SW 1271 (cell line): ENCODE data around the gene MACROD2.

Source experiments
- DNase-seq, 2 experiments: peaks; one replicate each; lab custom pipeline; 2025; lab: John Stamatoyannopoulos, UW

MACROD2 gene

DNA sequence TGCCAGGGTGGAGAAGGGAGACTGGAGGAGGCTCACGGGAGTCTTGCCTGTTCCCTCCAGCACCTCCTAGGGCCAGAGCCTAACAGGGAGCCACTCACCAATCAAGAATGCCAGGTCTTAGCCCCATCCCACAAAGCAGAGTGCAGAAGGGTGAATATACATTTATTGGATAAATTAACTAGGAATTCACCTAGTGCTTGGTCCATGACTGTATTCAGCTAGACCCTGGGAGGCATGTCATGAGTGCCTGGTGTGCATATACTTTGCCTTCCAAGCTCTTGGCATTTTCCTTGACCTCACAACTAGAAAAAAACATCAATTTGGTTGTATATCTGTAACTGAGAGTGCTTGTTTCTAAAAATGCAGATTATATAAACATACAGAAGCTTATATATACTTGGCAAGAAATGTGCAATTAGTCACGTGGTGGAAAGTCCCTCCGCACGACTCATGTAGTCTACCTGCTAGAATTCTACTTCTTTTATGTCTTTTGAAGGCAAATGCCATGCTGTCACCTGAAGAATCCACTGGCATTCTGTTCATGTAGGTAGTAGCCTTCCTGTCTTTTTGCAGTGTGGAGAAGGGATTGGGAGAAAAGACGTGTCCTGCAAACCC is 1586.9 kb downstream of the MACROD2 start:
- DNase-seq: no peak

DNA sequence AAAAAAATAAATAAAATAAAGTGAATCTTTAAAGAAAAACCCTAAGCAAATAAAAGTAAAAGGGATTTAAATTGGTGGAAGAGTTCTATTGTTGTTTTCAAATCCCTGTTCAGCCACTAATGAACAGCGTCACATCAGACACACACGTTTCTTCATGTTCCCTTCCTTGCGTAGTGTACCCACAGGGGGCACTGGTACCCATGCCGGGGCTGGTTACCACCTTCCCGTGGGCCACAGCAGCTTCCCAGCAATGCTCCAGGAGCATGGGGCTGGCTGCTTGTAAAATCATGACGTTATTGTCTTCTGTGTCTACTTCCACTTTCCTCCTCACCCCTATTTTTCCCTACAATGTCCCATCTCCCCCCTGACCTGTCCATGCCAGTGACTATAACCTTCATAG is 1589.2 kb downstream of the MACROD2 start:
- no peak for DNase-seq

DNA sequence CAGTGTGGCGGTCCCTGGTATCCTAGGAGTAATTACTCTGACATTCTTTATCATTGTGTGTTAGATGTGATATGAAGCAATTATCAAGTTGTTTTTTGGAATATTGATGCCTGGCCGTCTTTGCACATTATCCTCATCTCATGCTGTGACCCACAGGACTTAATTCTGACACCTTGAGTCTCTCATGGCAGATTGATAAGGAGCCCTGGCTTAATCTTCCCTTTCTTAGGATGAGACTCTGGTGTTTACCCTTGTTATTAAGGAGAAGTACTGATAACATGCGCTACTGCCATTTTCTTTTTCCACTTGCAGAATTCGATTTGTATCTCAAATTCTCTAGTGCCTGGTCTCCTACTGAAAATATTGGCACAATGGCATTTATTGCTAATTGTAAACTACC is 1597.8 kb downstream of the MACROD2 start:
- DNase-seq: no peak

DNA sequence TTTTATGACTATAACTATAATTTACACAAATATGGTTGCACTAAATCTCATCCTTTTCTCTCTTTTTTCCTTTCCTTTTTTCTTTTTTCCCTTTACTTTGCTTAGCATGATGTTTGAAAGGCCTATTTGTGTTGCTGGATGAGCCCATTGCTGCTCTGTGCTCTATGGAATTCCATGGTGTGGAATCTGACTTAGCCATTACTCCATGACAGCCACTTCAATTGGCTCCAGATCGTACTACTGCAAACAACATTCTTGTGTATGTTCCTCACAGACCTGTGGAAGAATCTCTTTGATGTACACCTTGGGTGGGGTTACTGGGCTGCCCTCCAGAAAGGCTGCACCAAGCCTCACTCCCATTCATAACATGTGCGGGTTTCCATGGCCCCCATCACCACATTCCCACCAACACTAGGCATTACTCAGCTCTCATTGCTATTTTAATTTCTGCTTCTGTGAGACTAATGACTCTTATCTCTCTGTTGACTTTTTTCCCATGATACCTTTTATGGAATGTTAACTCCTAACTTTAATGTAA is 1598.9 kb downstream of the MACROD2 start:
- no peak for DNase-seq

DNA sequence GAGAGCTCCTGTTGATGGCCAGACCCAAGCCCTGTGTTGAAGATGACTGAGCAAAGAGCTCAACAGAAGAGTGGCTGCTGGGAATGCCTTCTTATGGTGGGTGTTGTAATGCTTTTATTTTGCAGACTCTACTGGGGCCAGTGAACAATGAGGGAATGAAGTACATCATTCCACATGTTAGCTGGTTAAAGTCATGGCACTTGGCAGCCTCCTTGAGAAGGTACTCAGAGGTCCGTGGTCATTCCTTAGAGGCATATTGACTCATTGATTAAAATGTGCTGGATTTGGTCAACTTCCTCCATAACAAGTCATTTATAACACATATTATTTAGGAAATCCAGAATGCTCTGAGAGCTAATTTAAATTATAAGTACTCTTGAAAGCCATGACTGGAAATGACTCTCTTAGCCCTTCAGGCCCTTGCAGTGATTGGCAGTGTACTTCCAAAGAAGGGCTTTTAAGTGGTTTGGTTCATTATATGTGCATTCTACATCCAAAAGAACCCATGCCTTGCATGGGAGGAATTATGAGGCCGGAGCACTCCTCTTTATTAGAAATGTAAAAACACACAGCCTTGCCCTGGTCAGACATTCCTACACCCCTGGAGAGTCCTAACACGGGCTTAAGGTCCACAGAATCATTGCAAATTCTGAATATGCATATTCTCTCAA is 1601.0 kb downstream of the MACROD2 start:
- no peak for DNase-seq

DNA sequence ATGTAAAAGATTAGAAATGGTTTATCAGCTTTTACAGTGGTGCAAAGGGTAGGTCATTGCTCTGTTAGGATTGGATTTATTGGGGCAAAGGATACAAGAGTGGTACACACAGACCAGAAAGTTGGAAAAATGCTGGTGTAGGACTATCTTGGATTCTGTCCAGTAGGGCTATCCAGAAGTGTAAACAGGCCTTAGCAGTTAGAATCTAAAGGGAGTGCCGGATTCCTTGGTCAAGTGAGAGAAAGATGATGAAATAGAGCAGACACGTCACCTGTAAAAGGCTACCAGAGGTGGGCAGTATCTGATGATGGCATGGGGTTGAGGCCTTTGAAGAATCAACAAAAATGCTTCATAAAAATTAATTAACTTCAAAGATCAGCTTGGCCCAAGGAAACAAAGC is 1602.0 kb downstream of the MACROD2 start:
- no peak for DNase-seq

DNA sequence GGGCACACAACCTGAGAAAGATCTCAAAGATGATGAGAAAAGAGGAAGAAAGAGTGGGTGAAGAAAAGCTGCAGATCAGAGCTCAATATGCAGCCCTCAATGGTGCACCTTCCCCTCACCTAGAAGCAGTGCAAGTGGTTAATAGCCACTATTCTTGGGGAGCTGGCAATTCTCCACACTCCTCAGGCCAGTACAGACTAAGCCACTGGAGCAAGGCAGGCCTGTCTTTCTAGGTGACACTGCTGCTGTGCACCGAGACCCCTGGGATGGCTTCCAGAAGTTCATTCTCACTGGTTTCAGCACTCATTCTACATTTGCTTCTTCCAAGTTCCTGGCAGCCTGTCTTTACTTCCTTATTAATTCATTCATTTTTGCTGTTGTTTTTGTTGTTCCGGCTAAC is 1604.6 kb downstream of the MACROD2 start:
- no peak for DNase-seq

DNA sequence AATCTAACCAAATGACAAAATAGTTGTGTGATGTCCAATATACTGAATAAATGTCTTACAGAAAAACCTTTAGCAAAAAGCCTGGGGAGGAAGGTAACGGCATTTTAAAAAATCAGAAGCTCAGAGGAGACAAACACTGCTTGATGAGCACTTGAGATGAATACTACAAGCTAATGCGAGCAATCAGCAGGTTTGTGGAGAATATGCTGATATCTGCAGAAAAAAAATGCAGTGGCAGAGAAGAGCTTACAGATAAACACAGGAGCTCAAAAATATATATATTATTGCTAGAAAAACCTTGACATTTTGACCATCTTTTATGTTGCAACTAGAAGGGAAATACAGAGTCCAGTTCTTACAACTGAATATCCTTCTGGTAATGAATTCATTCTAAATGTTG is 1605.2 kb downstream of the MACROD2 start:
- DNase-seq: no peak

DNA sequence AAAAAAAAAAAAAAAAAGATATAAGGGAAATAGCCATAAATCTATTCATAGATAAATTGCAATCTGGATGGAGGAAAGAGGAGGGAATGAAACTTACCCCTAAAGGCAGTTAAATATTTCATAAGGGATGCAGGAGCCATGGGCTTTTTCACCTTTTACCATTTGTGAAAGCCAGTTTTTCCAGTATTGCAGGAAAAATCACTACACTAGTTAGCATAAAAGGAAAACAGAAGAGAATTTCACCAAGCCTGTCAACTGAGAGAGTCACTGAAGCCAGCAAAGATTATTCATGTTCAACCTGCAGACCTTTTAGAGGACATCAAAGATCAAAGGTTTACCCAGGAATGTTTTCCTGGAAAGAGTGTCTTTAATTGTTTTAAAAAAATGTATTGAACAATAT is 1608.2 kb downstream of the MACROD2 start:
- DNase-seq: no peak

DNA sequence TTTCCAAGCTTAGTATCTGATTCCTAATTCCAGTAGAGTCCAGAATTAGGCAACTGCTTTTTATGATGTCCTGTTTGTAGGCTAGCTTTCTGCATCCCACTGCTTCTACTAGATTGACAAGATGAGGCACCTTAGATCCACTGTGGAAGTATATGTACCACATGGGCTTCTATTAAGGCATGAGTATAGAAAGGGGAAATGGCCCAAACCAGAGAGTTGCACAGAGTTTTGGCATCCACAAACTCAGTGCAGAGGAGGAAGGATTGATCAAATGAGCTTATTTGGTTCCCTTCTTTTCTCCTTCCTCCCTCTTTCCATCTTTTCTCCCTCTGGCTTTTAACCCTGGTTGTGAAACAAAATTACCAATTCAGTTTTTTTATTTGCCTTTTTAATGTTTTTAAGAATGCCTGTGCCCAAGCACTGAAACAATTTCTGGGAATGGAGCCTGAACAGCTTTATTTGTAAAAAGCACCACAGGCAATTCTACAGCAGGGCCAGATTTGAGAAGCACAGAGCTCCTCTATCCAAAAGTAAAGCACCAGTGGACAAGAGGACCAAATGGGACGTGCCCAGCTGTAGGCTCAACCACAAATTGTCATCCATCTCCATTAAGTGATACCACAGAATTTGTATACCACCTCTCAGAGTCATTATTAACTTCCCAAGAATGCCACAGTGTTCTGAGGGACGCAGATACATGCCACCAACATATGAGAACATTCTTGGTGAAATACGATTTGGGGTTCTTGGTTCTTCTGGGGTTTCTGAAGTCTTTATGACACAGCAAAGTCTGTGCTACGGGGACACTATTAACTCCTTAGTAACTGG is 1608.9 kb downstream of the MACROD2 start:
- DNase-seq: no peak

DNA sequence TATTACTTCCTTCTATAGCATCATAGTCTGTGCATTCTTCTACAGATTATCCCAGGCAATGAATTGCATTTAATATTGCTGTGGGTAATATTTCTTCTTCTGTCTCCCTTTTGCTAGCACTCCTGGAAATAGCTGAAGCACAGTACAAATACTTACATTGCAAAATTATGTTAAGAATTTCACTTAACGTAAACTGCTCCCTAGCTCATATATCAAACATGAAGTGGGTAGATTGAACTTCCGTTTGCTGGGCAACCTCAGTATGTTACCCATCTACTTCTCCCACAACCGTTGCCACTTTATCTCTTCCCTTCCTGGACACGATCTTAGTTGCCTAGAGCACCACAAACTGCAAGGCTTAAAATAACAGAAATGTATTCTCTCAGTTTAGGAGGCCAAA is 1614.6 kb downstream of the MACROD2 start:
- DNase-seq: no peak

DNA sequence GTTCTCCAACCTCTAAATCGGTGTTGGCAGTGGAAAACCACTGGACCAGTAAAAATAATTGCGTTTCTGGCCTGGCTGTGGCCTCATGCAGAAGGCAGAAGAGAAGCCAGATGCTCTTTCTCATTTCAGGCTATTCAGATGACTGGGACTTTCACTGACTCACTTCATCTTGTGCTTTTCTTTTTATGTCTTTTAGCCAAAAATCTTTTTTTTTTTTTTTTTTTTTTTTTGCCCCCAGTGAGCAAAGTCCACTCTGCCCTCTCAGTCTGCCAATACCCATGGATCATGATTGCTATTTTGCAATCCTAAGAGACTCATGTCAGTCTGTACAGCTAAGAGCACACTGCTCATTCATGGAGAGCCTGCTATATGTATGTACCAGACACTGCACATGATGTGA is 1615.5 kb downstream of the MACROD2 start:
- no peak for DNase-seq

DNA sequence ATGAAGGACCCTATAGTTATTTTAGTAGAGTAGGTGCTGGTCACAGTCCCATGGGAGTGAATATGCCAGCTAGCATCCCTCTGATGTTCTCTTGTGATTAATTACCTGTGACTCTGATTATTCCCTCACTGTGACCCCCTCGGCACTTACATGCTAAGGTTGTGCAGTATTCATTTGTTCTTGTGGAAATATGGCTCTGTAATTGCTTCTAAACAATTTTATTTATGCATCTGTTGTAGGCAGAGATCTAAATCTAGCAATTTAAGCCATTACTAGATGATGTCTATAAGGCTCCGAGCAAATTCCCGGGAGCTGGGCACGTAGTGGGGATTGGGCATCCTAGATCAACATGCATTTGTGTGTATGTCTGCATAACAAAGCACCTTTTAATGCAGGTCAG is 1616.2 kb downstream of the MACROD2 start:
- no peak for DNase-seq

DNA sequence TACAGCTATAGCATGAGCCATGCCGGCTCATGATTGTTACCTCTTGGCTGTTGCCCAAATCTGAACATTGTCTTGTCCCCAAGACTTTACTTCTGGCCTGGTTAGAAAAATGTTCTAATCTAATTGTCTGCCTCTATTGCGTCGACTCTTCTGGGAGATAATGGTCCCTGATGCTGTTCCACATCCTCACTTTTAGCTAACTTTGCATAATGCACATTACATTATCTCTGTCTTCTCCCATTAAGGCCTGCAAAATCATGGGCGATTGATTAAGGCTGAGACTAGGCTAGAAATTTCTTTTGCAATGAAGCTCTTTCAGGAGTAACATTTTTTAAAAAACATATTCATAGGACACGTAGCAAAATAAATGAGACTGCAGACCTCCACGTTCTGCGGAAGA is 1616.9 kb downstream of the MACROD2 start:
- DNase-seq: no peak

DNA sequence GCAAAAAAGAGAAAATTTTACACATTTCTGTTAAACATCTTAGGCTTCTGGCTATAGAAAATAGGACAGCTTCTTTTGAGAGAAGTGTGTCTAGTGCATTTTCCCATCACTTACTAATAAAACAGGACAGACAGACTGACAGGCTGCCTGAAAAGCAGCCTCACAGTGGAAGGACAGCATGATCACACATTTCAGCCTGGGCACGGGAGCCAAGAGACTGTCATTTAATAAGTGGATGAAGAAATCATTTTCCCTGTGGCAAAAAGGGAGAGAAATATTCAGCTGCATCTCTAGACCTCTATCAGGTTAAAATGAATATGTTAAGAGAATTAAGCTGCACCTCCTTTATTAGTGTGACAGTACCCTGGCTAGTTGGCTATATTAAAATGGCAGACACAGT is 1617.5 kb downstream of the MACROD2 start:
- no peak for DNase-seq

DNA sequence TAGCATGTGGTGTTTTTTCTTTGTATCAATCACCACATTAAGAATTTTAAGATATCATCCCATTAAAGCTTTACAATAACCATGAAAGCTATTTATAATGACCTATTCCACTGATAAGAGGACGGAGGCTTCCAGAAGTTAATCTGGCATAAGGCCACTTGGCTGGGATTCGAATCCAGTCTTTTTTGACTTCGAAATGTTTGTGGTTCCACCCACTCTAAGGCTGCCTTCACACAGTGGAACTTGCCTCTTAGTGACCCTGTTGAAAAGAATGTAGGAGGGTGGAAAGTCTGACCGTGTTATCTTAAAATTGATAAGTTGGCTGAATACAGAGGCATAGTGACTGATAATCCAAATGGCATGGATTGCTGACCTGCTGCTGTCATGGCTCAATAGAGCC is 1618.2 kb downstream of the MACROD2 start:
- no peak for DNase-seq

DNA sequence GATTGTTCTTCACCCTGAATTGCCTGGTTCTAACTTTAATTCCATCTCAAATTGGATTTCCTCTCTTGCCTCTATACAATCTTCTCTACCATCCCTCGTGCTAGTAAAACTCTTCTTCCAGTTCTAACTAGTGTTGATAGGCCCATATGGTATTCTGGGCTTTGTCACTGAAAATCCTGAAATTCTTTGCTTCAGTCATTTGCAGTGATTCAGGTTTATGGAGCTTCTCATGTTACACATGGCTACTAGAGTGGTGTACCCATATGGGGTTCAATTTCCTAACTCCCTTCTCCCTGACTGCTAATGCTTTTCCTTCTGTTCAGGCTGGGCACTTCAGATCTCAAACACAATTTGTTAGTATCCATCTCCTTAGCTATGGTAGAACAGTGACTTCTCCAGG is 1621.3 kb downstream of the MACROD2 start:
- DNase-seq: no peak

DNA sequence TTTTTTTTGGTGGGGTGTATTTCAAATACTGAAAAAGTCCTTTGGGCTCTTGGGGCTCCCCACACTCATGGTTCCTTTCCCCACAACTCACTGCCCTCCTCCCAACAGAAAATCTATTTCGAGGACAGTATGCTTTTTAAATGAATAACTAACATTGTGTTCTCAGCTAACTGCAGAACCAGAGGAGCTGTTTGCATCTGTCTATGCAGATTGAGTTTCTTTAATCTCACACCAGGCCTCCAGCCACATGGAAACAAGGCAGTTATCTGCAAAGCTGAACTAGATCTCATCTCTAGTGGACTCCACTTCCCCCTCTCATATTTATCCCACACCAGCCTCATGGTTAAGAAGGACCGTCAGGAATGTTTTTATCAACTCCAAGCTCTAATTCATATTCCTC is 1622.8 kb downstream of the MACROD2 start:
- DNase-seq: no peak

DNA sequence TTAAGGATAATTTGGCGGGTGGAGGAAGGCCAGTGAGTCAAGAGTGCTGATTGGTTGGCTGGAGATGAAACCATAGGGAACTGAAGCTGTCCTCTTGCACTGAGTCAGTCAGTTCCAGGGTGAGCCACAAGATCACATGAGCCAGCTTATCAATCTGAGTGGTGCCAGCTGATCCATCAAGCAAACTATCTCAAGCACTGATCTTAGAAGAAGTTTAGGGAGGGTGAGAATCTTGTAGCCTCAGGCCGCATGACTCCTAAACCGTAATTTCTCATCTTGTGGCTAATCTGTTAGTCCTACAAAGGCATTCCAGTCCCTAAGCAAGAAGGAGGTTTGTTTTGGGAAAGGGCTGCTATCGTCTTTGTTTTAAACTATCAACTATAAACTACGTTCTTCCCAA is 1623.6 kb downstream of the MACROD2 start:
- DNase-seq: no peak

DNA sequence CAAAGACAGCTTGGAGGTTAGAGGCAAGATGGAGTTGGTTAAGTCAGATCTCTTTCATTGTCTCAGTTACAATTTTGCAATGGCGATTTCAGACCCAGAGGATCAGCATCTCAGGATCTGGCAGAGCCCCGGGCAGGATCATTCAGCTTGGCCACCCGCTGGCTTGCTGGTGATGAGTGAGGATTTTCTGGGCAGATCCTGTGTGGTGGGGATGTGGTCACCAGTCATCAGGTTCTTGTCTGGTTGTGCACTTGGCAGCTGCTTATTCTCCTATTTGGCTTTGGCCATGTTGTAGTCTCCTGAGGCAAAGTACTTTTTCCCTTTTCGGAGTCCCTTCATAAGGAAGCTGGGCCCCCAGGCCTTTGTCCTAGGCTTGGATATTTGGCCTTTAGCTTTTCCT is 1624.0 kb downstream of the MACROD2 start:
- no peak for DNase-seq

DNA sequence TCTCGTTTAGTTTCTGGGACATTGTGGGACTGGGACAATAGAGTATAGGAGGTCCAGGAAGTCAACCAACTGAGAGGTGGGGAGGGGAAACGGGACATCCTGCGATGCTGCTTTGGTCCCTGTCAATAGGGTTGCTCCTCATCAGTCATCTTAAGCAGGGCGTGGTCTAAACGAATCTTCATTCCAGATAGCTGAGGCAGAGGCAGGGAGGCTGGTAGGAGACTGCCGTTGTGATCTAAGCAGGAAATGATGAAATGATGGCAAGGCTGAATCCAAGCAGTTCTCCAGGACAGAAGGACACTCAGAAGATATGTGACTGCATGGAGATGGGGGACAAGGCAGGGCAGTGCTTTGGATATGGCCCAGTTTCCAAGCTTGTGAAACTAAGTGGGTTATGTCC is 1624.5 kb downstream of the MACROD2 start:
- DNase-seq: no peak

DNA sequence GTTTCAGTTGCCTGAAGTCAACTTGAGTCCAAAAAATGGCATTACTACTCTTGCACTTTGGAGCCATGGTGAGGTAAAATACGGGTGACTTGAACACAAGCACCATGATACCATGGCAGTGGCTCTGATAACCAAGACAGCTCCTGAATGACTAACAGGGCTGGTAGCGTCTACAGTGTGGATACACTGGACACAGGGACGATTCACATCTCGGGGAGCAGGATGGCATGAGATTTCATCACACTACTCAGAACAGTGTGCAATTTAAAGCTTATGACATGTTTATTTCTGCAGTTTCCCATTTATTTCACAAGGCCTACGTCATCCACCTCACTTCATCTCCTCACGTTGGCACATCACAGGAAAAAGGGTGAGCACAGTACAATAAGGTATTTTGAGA is 1627.1 kb downstream of the MACROD2 start:
- DNase-seq: no peak

DNA sequence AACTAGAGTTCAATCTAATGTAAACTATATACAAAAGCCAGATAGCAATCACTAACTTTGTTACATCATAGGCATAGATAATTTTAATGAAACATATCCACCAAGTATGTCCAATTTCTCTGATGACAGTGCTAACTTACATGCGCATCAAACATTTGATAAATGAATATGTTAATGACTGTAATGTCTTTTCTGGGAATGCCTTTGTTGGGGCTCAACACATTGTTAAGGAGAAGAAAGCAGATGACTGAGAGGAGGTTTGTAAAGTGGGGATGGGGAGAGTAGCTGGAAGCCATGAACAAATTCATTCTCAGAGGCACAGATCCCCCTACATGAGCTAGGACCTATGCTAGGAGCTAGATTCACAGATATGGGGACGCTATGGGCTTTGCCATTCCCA is 1627.9 kb downstream of the MACROD2 start:
- no peak for DNase-seq
